ENCODE data around the gene SSNA1.

SSNA1 gene

GRCh38 chr9:137201205-137201868 lies 12.9 kb downstream of the SSNA1 start:
- DNase-seq = no peak

- DNase-seq = no peak
Observed at GRCh38 chr9:137202966-137203365, 14.5 kb downstream of the SSNA1 start.

GRCh38 chr9:137204731-137205125 lies 16.3 kb downstream of the SSNA1 start:
- no peak for DNase-seq

GRCh38 chr9:137205126-137206069 lies 16.9 kb downstream of the SSNA1 start, which contains the start of the genes NDOR1 and TMEM203:
Gene NDOR1, plus strand, starts transcription at chr9:137205700. Its CDS starts 78 bp downstream, at chr9:137205778.
Gene TMEM203, minus strand, starts transcription at chr9:137205648. Its CDS starts 234 bp downstream, at chr9:137205414.
- peak; percentile 89 for DNase-seq

GRCh38 chr9:137206602-137207001 lies 18.1 kb downstream of the SSNA1 start:
- no peak for DNase-seq

DNA sequence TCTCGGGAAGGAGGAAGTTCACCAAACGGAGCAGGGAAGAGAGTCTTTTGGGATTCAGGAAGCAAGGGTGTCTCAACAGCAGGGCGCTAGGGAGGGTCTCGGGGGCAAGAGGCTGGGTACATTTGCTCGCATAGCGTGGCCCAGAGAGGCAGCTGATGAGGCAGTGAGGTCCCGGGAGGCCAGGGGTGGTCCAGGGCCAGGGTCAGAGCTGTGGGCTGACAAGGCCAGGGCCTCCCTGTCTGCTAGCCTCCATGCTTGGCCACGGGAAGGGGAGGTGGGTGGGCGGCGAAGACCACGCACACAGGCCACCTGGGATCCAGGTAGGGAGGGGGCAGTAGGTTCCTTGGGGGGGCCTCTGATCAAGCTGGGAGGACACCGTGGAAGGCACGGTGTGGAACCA lies 23.1 kb downstream of the SSNA1 start:
- no peak for DNase-seq

- DNase-seq = no peak
Observed at GRCh38 chr9:137212520-137212919, 24.0 kb downstream of the SSNA1 start.

GRCh38 chr9:137213160-137214060 lies 24.9 kb downstream of the SSNA1 start:
- DNase-seq = no peak

GRCh38 chr9:137214620-137215019 lies 26.1 kb downstream of the SSNA1 start:
- DNase-seq = no peak

DNA sequence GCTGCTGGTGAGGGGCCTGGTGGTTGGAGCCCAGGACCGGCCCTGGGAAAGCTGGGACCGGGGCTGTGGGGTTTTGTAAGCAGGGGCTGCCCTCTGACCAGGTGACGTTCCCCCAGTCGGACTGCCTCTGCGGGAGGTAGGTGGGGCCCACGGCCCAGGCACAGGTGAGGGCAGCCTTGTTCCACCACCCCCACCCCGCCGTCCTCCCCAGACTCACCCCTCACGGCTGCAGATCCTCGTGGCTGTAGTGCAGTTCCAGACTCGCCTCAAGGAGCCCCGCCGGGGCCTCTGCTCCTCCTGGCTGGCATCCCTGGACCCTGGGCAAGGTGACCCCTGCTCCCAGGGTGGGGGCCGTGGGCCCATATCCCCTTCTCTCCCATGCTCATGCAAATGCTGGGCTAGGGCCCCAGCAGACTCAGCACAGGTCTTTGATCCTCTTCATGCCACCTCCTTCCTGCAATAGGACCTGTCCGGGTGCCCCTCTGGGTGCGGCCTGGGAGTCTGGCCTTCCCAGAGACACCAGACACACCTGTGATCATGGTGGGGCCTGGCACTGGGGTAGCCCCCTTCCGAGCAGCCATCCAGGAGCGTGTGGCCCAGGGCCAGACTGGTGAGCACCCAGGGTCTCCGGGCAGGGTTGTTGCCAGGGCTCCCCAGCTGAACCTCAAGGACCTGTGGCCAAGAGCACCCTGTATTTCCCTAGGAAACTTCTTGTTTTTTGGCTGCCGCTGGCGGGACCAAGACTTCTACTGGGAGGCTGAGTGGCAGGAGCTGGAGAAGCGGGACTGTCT lies 26.9 kb downstream of the SSNA1 start:
- no peak for DNase-seq

- no peak for DNase-seq
Observed at GRCh38 chr9:137216188-137216965, 27.9 kb downstream of the SSNA1 start.

DNA sequence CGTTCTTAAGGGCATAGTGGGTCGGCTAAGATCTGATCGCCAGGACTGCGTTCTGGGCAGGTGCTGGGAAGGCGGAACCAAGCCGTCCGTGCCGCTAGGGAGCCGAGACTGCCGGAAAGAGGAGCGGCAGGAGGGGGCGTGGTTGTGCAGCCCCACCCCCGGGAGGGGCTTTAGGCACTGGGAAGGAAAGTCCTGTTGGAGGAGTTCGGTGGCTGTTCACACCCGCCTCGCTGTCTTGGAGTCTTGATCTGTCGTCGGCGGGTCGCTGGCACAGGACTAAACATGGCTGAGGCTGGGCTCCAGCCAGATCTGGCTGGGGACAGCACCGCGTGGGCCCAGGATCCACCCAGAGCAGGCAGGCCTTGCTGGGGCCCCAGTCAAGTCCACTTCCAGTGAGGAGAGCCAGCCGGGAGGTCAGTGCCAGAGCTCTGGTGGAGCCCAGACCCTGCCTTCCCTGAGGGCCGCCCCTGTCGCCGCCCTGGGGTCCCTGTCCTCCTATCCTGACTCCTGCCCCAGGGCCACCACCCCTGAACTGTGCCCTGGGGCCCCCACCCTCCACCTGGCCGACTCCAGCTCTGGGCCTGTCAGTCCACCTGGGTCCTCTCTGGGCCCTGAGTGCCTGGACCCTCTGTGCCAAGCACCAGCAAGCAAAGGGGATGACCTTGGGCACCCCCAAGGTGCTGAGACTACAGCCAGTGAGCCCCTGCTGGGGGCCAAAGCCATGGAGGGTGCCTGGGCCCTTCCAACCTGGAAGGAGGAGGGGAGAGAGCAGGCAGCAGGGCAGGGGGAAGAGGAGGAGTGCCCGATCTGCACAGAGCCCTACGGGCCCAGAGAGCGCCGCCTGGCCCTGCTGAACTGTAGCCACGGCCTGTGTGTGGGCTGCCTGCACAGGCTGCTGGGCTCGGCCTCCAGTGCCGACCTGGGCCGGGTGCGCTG lies 29.1 kb downstream of the SSNA1 start:
- no peak for DNase-seq

- no peak for DNase-seq
Observed at GRCh38 chr9:137218212-137218753, 29.8 kb downstream of the SSNA1 start.

DNA sequence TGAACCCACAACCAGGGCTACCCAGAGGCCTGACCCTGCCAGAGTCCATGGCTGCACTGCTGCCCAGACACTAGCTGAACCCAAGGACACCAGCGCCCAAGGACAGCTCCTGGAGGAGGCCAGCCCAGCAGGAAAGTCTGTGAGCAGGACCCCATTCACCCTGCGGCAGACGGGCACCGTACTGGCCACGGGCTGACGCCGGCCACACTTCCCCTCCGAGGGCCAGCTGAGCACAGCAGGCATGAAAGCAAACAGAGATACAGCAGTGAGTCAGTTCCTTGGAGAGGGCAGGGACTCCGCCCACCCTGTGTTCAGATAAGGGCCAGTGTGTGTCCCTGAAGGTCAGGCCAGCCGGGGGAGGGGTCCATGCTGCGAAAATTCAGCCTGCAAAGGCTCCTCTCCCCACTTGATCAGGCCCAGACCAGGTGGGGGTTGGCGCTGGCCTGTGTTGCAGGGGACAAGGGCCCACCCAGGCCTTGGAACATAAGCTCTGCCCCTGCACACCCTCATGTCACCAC lies 30.3 kb downstream of the SSNA1 start:
- DNase-seq = no peak

GRCh38 chr9:137219757-137220316 lies 31.4 kb downstream of the SSNA1 start:
- DNase-seq = no peak

- no peak for DNase-seq
Observed at GRCh38 chr9:137220317-137221094, 32.0 kb downstream of the SSNA1 start.

- DNase-seq = no peak
Observed at GRCh38 chr9:137221095-137221505, 32.6 kb downstream of the SSNA1 start.

- DNase-seq = no peak
Observed at GRCh38 chr9:137221506-137222111, 33.1 kb downstream of the SSNA1 start.

All from central memory CD4-positive, alpha-beta T cell (primary cell).